NCI-H2107 (cell line): Measurements from ENCODE around the gene PFDN4.

Source experiments
- DNase-seq: peaks from one replicate; lab custom pipeline; 2025; lab: John Stamatoyannopoulos, UW

Gene PFDN4

DNA sequence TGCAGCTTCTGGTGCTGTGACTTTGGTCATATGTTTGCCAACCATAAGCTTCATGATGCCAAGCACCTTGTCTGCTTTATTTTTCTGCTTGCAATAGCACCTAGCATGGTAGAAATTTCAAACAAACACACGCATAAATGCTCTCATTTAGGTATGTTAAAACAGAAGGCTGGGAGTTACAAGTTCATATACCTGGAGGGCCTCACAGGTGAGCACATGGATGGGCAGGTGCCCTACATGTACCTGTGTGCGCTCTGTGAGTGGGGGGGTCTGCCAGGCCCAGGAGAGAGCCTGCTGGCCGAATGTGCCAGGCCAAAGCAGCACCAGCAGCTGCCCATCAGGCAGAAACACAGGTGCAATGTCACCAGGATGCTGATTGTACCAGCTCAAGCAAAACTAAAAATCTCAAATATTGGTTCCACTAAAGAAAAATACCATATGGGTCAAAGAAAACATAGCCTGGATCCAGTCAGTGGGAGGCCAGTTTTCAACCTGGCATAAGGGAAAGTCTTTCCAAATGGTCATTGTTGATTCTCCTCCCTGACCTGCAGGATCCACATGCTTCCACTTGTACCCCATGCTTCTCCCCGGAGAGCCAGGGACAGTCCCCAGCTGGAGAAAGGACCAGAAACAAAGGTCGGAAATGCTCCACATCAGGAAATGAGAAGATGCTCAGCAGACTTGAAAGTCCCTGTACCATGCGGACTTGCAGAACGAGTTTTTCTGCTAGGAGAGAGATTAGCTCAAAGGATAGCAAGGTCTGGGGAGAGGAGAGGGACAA, 7.2 kb upstream of the PFDN4 start:
- DNase-seq: no peak

DNA sequence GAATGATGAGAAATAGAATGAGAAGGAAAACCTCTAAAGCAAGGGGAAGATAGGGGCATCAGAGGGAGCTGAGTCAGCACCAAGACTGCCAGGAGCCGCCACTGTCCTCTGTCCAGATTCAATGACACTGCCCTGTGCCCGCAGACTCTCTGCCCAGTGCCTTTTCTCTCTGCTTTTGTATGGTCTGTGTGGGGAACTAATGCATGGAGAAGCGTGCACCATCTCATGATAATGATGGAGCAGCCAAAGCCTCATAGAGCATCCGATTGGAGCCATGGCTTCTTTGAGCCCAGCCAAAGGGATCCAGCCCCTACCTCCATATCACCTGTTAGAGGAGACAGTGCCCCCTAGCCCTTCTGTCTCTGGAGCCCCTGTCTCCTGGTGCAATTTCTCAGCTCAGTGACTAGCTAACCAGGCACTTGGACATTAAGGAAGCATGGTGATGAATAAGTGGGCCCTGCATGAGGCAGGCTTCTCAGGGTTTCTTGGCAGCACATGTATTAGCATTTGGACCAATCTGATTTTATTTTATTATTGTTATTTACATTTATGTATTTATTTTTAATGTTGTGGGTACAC, 6.5 kb upstream of the PFDN4 start:
- no peak for DNase-seq

DNA sequence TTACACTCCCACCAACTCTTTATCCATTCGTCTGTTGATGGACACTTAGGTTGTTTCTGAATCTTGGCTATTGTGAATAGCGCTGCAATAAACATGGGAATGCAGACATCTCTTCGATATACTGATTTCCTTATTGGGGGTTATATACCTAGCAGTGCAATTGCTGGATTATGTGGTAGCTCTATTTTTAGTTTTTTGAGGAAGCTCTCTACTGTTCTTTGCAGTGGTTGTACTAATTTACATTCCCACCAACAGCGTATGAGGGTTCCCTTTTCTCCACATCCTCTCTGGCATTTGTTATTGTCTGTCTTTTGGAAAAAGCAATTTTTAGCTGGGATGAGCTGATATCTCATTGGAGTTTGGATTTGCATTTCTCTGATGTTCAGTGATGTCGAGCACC, 4.6 kb upstream of the PFDN4 start:
- no peak for DNase-seq

DNA sequence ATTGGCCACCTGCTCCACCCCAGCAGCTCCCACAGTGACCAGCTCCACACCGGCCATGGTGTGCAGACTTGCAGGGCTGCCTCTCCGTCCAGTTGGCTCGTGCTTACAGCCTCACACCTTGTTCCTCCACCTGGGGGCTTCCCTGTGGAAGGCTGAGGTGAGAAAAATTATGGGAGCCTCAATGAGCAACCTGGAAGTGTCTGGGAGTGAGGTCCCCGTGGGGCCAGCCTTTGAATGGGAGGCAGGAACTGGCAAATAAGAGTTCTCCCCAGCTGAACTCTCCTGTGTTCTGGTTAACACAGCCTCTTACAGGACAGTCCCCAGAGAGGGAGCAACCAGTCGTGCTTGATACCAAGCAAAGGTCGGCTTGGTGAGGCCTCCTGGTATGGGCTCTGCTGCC, 3.8 kb upstream of the PFDN4 start:
- DNase-seq: no peak

DNA sequence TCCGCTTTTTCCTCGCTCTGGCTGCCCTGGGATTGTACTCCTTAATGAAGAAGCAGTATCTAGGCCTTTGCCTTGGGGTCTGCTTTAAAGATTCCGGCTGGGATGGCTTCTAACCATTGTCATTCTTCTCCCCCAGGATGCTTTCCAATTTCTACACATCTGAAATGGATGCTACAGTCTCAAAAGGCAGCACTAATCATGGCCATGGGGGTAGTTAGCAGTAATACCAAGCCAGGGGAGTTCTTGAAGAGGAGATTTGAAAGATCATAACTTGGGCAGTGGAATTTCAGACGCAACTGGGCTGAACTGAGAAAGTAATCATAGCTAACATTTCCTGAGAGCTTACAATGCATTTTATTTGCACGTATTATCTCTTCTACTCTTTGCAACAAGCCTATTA, 3.4 kb upstream of the PFDN4 start:
- no peak for DNase-seq

DNA sequence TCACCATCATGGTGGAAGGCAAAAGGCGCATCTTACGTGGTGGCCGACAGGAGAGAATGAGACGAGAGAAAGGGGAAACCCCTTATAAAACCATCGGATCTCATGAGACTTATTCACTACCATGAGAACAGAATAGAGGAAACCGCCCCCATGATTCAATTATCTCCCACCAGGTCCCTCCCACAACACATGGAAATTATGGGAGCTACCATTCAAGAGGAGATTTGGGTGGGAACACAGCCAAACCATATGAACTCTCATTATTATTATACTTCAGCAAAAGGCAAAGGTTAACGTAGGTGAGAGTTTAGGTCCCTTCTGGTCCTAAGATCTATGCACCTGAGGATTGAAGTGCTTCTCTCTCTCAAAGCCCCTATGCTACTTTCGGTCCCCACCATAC, 2.4 kb upstream of the PFDN4 start:
- DNase-seq: no peak

DNA sequence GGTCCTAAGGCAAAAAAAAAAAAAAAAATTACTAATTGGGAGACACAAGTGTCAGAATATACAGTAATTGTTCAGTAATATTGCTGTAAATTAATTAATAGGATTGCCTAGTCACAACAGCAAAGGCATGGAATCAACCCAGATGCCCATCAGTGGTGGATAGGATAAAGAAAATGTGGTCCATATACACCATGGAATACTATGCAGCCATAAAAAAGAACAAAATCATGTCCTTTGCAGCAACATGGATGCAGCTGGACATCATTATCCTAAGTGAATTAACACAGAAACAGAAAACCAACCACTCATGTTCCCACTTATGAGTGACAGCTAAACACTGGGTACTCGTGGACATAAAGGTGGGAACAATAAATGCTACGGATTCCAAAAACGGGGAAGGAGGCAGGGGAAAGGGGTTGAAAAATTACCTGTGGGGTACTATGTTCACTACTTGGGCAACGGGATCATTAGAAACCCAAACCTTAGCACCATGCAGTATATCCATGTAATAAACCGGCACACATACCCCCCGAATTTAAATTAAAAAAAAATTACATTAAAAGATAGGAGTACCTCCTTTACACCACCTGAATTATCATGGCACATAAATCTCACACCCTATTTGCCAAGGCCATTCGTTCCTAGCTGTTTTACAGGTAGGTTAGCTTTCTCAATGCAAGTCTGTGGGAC, 689 bp upstream of the PFDN4 start:
- DNase-seq: no peak

DNA sequence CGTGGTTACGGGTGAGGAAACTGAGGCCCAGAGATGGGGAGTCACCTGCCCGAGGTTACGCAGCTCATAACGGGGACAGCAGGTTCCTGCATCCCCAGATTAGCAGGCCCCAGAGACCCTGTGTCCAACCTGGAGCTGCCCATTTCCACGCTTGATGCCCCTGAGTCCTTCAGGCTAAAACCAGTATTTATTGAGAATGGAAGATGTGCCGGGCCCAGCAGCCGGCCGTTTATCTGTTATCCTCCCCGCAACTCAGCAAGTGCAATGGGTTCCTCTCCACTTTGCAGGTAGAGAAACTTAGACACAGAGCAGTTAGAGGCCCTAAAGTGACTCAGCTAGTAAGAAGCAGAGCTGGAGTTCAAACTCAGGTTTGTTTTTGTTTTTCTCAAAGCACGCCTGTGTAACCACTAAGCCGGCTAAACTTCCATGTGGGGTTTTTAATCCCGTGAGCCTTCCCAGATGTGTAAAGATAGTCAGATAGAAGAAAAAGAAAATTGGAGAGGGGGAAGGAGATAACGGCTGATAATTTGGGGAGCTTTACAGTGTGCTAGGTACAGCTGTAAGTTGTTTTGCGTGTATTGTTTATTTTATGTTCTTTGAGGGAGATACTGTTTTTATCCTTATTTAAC, 775 bp downstream of the PFDN4 start:
- DNase-seq: no peak

DNA sequence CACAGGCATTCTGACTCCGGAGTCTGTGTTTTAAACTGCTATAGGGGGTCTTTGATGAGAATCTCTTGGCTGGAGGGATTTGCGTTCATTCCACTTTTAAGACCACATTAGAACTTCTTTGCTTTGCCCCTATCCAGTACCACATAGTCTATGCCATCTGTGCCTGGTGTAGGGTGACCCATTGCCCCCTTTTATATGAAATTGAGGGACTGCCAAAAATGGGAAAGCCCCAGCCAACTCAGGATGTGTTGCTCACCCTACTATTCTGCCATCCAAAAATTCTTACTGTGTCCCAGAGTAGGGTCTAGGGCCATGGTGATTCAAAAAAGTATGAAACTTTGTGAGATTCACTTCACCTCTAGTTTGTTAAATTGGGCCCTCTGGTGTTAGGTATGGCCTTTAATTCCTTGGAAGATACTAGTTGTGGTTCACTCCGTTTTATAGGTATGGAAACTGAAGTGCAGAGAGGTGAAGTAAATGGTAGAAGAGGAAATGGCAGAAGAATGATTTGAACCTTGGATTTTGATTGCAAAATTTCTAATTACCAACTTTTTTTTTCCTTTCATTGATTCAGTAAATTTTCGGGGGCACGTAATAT, 1.4 kb downstream of the PFDN4 start:
- no peak for DNase-seq

DNA sequence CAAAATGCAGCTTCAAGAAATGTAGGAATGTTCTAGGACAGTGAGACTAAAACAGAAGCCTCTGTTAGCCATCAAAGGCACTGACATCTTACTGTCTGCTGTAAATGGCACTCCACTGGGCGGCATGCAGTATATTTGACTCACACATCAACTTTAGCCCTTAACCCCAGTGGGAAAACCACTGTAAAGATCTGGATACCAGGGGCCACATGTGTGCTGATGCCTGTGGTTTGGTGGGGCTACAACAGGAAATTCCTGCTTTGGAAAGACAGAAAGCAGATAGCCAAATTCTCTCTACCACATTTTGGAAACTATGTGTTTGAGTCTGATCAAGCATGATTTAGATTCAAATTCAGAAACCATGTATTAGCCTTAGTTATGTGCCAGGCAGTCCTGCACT, 4.3 kb downstream of the PFDN4 start:
- DNase-seq: no peak

DNA sequence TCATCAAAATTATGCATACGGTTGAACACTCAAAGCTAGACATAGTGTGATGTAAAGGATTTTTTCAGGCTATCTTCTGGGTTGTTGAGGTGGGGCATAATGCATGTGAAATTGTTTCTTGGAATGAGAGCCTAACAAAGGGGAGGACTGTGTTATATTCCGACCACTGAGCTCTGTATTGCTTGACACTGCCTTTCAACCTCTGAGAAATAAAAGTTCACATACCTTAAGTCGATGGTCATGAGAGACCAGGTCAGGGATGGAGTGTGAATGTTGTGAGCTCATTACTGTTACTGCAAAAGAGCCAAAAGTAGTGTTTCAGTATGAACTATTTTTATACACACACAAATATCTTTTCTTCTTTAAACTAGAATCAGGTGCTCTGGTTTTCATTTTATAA, 5.0 kb downstream of the PFDN4 start:
- no peak for DNase-seq

DNA sequence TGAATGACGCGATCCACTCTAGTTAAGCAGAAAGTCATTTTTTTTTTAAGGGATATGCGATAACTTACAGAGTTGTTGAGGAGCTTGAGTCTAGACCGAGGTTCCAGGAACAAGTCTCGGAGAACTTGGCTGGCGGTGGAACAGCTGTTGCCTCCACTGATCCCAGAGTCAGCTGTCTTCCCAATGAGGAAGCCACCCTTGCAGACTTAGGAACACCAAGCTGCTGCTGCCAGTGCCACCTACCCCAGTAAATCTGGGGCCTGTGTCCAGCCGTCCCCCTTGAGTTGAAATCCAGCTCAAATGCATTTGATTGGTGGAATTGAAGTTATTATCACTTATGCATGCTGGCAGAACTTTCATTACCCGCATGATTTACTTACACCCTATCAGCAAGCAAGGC, 6.7 kb downstream of the PFDN4 start:
- no peak for DNase-seq

DNA sequence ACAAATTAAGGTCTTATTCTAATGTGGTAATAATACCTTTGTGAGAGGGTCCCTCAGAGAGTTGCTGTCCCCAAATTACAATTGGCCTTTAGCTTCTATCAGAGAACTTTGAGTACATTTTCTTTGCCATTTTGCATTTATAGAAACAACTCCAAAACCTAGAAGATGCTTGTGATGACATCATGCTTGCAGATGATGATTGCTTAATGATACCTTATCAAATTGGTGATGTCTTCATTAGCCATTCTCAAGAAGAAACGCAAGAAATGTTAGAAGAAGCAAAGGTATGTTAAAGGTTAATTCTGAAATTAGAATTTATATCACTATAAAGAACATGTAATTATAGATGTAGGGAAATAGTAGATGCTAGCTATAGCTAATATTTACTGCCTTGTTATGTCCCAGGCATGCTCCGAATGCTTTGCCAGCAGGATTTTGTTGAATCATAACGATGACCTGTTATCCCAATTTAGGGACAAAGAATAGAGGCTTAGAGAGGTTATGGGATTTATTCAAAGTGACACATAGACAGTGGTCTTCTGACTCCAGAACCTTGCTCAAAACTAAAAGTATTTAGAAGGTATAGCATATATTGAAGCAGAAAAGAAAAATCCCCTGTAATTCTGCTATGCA, 7.4 kb downstream of the PFDN4 start:
- no peak for DNase-seq

DNA sequence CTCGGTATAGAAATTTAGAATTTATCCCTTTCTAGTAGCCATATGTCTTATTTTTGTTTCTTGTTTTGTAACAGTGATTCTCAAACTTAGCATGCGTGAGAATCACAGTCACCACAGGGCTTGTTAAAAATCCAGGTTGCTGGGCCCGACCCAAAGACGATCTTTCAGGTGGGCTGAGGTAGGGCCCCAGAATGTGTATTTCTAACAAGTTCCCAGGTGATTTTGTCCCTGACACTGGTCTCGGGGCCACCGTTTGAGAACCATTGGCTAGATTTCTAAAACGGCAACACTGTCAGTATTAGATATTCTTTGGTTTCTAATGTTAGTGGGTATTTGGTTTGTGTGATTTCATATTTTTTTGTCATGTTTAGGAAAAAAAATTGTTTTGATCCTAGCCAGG, 9.9 kb downstream of the PFDN4 start:
- no peak for DNase-seq

DNA sequence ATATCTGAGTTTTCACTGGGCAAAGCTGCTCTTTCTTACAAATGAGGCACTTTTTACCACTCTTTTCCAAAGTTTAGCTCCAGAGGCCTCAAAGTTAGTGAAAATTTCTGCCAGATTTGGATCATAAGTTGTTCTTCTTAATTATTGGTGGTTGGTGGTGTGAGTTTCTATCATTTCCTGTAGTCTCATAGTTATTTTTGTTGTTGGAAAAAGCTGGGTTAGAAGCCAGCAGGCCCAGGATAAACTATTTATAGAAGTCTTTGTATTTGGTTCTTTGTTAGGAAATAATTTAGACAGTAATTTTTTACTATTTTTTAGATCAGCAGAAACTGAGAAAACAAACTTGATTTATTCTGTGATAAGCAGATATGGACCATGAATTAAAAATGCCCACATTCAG, 10.6 kb downstream of the PFDN4 start:
- DNase-seq: no peak

DNA sequence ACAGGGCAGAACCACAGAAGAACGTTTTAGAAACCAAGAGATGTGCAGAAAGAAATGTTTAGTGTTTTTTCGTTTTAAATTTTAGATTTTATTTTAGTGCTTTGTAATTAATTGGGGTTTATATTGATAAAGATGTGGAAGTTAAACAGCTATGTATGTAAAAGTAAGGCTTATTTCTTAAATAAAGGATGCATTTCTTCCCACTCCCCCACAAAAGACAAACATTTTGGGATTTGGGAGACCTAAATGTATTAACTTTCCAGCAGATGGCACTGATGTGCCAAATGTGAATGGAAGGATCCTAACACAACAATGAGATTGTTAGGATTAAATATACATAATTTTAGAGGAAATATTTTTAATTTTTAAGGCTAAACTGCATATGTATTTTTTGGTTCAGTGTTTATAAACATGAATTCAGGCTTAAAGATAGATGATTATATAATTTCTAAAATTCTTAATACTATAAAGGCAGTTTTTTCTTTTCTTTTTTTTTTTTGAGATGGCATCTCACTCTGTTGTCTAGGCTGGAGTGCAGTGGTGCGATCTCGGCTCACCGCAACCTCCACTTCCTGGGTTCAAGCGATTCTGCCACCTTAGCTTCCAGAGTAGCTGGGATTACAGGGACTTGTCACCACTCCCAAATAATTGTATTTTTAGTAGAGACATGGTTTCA, 12.0 kb downstream of the PFDN4 start:
- DNase-seq: no peak

DNA sequence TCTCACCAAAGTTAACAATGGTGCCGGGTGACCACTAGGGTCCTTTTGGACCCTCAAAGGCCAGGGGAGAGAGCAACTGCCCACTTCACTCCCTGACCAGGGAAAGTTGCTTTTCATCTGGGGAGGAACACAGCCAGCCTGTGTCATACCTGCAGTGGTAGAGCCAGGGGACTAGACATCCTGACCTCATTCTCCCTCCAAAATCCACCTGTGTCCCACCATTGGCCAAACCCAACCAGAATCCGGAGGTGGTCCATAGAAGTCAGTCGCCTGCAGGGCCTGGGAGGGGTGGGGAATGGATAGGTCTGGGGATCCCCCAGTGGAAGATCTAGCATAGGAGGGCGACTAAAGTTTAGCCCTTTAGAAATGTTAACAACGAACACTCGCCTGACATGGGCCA, 12.8 kb downstream of the PFDN4 start:
- DNase-seq: no peak

DNA sequence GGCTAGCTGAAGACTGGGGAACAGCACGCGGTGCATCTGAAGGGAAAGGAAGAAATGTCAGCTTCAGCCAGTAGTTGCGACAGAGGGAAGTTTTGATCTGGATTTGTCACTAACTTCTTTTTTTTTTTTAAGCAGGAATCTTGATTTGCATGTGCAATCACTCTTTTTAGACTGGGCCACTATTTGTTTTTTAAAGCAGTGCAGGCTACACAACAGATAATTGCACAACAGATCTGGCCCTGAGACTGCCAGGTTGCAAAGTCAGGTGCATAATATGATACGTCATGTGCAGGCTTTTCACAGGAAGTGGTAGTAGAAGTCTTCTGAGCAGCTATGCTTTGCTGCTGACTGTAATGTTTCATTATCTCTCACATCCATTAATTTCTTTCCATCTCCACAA, 13.5 kb downstream of the PFDN4 start:
- no peak for DNase-seq

DNA sequence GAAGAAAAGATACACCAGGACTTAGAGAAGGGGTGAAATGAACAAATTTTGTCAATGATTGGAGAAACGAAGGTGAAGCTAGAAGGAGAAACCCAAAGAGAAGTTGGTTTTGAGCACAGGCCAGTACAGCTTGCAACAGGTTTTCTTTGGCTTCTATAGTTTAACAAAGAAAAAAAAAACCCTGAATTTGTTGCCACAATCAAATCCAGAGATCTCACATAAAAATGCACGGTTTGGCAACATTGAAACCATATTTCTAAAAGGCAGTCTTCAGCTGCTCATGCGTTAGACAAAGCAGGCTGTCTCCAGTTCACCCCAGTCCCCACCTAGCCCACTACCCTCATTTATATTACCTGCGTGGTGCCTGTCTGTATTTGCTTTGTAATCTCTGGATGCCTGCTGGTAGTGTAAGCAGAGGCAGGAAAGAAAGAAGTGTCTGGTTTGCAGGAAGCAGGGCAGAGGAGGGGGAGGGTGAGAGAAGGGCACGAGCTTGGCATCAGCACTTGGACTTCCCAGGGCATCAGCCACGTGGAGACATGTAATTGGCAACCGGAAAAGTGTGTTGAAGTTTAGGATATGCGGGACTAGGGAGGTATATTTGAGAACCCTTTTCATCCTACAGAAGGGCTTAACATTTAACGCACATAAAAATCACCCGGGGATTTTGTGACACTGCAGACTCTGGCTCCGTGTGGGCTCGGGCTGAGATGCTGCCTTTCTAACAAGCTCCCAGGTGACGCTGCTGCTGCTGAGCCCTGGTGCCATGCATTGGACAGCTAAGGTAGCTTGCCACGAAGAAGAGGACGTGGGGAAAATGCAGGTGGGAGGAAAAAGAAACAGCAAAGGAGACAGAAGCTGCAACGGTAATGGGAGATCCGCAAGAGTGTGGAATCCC, 14.4 kb downstream of the PFDN4 start:
- DNase-seq: no peak

DNA sequence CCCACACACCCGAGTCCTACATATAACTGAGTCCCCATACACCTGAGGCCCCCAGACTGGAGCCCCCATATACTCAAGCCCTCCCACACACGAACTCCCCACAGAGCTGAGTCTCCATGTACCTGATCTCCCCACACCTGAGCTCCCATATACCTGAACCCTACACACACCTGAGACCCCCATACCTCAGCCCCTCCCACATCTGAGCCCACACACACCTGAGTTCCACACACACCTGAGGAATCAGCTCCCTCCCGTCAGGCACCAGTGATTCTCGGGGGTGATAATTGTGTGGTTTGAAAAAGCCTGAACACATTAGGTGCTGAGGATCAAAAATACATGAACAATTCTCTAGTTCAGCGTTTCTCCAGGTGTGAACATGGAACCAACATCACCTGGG, 15.4 kb downstream of the PFDN4 start:
- no peak for DNase-seq

DNA sequence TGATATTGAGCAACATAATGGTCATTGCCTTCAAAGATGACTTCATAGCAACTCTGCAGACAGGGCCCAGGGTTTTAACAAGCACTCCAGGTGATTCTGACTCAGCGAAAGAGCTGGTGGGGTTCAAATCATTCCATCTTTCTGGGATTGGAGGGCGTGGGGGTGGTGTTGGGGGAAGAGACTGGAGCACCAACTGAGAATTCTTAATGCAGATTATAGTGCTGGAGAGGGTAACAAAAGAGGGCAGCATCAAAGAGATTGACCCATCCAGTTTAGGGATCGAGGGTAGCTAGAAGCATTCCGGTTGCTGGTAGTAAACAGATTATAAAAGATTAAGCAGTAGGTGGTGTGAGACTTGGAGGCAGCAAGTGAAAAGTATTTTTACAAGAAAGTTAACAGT, 15.9 kb downstream of the PFDN4 start:
- no peak for DNase-seq
